Activated CD4-positive, CD25-positive, alpha-beta regulatory T cell treated with anti-CD3 and anti-CD28 coated beads, Interleukin-2, amount 50 U/mL, for 72 hours (primary cell): Measurements from ENCODE around the gene RAB31.

Source experiments
- DNase-seq: peaks from one replicate; pipeline ENCODE4 v3.0.0; 2021

The RAB31 gene

DNA sequence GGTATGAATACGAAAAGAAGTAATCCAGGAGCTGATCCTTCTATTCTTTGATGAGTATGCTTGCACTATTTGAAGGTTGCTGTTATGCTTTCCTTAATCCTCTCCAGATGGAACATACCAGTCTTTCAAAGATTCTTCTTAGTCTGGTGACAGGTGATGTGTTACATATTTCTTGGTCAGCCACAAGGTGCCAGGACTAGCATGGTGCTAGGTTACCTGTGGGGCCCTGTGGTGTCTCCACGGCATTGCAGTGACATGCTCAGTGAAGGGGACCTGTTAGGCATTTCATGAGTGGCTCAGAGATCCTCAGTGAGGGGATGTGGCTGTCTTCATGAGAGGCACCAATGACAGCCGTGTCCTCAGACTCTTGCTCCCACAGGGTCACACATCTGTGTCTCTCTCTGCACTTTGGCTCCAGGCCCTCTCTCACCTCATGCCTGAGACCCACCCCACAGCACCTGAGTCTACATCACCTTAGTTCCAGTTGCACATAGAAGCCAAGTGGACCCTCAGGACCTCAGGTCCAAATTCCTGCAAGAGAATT lies 13.1 kb upstream of the RAB31 start:
- DNase-seq, result no peak

DNA sequence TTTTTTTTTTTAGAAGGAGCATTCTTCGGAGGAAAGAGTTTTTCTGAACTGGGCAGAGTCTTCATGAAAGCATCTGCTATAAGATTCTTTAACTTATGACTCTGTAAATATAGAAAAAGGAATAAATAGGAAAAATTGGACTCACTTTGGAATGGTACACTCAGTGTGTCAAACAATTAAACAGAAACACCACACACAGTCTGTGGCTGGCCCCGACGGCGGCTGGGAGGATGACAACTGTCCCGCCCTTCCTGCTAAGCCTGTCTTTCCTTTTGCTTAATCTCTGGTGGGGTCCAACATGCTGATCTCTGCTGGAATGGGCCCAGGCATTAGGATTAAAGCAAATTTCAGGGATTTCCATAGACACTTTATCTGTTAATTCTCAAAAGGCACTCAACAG lies 12.5 kb upstream of the RAB31 start:
- DNase-seq, result no peak

DNA sequence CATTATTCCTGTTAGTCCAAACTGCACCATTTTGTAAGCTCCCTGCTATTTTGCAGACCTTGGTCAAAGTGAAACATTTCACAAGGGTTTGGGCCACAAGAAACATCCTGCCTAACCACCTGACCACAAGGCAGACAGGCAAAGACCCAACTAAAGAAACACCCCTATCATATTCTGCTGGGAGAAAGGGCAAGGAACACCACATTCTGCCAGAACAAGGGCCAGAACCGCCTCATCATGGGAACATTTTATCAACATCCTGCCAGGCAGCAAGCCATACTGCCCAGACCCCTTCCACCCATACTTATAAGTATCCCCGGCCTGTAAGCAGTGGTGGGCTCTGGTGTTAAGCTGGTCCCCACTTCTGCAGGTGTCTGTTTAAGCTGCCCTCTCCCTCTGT lies 12.0 kb upstream of the RAB31 start:
- no peak for DNase-seq

DNA sequence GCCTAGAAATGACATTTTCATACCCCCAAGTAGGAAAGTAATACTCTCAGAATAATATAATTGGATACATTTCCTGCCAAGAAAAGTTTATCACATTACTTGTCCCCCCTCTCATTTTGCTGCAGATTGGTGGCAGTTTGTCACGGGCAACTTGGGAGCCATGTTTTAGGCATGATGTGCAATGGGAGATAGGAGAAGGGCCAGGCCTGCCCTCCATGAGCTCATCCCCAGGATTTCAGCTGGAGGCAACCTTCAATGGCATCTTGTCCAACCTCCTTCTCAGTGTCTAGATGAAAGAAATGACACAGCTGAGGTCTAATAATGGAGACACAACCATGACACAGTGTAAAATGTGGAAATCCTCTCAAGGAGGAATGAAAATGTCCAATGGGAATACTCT lies 11.4 kb upstream of the RAB31 start:
- no peak for DNase-seq

DNA sequence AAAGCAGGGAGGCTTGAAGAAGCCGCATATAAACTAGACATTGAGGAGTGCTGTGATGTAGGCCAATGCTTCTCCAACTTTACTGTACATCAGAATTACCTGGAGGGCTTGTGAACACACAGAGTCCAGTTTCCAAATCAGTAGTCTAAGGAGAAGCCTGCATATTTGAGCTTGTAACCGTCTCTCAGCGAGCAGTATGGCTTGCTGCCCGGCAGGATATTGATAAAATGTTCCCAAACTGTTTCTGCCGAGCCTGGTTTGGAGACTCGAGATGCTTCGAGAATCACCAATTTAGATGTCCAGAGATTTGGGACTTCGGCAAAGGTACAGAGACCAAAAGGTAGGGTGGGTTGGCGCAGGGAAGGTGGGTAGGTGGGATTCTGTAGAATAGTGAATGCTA lies 11.0 kb upstream of the RAB31 start:
- no peak for DNase-seq

DNA sequence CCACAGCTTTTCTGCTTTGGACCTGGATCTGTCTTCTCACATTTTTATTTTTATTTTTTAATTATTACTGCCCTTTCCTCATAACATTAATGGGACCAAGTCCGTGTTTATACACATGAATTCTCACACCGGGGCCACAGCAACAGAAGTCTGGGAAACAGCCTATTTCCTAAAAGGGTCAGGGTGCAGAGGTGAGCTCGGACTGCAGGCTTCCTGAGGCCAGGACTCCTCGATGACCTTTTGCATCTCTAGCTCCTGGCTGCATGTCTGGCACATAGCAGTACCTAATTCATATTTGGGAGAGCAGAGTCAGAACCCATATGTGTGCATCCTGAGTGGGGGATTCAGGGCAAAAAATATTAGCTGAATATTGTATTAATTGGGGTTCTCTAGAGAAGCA lies 9.6 kb upstream of the RAB31 start:
- DNase-seq, result no peak

DNA sequence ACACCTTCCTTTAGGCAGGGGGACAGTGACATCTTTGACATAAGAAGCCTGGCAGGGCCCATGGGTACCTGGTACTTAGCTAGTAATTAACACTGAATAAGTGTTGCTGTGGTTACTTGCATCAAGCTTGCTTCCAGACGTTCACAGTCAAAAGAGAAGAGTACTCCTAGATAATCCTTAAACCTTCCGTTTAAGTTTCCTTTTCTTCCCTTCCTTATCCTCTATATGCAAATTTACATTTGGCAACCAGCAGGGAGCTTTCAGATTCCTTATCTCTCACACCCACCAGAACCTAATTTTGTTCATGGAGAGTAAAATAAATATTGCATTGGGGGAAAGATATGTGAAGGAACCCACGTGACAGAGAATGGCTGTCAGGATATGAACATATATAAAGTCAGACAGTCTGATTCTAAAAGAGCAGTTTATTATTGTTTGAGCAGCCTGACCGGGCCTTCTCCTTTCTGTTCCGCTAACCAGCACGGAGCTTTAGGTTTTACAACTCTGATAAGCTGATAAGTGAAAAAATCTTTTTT lies 7.8 kb upstream of the RAB31 start:
- no peak for DNase-seq

DNA sequence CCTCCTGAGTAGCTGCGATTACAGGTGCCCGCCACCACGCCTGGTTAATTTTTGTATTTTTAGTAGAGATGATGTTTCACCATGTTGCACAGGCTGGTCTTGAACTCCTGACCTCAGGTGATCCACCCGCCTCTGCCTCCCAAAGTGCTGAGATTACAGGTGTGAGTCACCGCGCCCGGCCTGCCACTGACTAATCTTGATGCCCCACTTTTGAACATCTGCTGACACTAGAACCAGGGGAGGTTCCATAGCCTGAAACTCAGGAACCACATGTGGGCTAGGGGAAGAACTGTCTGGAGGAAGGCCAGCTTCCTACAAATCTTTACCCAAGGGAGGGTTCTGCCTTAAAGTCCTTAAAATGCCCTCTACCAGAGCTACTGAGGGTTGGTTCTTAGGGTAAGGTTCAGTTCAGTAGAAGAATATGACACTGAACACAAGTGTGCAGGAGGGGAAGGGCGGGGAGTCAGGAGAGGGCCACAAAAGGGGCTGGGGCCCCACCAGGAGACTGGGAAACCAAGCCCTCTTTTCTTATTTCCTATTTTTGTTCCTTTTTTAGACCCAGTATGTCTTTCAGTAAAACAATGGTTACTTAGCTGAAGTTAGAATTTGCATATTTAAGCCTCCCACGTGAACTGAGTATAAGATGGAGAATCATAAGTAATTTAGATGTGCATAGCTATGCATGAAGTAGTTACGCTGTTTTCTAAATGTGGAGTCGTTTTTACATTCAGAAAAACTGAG lies 6.3 kb upstream of the RAB31 start:
- DNase-seq, result no peak

DNA sequence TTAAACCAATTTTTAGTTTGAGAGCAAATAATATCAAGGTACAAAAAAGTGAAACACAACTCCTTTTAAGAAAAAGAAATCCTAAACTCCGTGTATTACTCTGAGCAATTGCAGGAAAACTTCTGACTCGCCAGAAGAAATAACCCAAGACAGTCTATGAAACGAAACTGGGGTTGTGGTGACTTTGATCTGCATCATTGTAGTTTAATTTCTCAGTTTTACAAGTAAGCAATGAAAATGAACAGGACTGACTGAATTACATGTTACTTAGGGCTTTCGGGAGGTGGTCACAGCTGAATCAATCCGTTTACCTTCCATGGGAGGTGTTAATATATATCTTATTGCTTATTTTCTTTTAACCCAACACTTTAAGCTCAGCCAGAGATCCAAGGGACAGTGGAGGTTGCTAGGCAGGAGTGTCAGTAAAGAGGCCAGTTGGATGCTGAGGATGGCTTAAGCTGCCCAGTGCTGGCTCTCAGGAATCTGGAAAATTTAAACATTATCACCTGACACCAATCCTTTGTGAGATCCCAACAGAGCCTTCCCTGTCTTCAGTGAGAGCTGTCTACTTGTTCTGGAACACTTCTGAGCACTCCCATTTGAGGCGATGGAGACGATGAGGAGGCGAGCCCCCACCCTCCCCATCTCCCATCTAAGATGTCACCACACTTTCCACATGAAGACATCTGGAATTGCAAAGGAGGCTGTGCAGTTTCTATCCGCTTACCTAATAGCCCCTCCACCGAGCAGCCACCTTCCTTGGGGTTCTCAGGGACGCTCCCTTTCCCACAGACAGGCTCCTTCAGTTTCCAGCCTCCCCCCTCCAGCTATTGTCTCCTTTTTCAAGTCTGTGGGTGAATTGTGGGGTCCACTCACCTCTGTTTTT lies 3.6 kb upstream of the RAB31 start:
- no peak for DNase-seq

DNA sequence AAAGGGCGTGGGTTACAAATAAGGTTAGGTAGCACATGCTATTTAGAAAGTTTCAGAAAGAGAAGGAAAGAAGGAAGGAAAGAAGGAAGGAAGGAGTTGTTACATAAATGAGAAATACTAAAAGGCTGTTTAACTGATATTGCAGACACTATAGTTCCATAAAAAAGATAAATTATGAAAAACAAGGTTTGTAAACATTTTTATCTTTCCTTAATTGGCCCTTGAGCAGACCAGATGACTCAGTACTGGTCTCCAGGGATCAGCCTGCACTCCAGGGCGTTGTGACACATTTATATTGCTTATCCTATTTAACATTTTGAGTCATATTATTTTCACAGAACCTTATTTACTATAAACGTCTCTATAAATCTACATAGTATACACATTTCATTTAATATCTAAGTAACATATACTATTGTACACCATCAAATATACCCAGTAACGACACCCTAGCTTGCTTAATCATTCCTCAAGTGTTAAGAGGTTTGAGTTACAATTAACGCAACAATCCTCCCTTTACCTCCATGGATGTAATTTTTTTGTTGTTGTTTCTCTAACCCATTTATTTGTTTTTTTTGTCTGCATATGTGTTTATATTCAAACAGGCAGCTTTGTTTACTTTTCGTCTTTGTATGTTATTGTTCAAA lies 2.8 kb upstream of the RAB31 start:
- no peak for DNase-seq

DNA sequence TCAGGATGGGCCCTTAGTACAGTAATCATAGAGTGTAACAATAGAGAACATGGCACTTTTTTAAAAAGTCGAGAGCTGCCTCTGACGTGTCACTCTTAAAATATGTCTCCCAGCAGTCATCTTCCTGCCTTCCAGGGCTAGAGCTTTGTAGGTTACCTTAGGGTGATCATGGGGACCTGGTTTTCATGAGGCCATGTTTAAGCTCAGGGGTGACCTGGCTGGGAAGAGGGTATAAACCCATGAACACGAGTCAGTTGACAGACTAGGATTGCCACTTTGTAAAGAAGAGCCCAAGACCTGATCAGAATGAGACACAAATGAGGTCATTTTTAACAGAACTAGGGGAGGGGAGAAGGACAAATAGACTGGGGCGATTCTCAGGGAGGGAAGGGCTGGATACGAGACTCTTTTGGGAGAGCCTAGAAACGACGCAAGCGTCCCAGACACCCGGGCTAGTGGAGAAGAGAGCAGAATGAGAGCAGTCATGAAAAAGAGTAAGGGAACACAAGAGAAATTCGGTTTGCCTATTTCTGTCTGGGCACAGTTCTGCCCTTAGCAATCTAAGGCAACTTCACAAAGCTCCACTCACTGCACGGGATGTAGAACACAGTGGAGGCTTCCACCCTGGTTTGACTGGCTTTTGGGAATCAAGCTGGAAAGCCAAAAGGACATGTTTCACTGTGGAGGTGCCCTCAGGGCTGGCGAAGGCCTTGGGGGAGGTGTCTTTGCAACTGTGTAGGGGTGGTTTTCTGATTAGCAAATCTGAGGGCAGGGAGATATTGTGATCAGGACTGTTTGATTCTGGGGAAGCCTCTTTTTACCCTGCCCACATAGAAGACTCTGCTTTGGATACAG lies 1.8 kb upstream of the RAB31 start:
- no peak for DNase-seq

DNA sequence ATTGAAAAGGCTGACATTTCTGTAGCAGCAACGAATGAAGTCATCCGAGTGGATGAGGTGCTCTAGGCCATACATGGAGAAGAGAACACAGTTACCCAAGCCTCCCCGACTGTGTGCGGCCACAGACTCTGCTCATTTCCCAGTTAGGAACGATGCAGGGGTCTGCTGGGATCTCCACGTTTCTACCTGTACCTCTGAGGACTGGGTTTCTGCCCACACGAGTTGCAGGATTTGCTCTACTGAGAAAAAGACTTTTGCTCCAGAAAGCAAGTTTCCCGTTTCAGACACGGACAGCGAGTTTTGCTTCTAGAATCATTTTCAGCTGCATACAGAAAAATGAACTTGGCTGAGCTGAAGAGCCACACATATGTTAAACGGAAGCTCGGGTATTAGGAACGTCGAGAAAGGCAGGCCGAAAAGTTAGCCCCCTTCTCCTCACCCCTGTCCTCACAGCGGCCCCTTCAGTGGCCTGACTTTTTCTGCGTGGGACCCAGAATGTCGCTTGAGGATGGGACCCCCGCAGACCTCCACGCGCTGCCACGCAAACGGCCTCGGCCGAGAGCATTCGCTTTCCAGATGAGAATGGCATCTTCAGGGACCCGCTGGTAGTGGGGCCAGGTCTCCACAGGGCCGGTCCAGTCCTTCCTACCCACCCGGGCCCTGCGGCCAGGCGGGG lies 582 bp upstream of the RAB31 start:
- no peak for DNase-seq

DNA sequence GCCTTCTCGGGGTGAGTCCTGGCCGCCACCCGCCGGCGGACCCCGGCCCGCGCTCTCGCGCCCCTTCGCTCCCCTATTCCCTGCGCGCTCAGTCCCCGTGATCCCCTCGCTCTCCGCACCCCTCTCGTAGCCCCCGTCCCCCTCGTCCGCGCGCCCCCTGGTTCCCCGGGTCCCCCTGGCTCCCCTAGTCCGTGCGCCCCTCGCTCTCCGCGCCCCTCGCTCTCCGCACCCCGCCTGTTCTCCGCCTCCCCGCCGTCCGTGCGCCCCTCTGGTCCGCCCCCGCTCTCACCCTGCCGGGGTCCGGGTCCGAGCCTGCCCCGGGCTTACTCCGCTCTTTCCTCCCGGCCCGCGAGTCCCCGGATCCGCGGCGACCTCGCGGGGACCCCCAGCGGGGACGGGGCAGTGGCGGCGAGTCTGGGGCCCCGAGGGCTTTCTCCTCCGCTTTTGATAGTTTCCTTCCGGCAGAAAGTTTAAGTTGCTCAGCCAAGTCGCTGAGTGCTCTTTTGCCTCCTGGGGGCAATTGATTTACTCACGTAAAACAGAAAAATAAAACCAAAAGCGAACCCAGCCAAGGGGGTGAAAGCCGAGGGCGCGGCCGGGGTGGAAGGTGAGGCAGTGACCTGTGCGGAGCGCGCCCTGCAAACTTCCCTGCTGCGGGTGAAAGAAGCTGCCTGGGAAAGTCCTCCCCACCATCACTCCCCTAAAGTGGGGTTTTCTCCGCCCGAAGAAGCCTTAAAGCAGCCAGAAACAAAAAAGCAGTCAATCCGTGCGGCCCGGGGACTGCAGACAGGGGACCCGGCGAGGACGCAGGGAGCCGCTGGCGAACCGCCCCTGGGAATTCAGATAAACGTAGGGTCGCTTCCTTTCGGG lies 568 bp downstream of the RAB31 start:
- no peak for DNase-seq

DNA sequence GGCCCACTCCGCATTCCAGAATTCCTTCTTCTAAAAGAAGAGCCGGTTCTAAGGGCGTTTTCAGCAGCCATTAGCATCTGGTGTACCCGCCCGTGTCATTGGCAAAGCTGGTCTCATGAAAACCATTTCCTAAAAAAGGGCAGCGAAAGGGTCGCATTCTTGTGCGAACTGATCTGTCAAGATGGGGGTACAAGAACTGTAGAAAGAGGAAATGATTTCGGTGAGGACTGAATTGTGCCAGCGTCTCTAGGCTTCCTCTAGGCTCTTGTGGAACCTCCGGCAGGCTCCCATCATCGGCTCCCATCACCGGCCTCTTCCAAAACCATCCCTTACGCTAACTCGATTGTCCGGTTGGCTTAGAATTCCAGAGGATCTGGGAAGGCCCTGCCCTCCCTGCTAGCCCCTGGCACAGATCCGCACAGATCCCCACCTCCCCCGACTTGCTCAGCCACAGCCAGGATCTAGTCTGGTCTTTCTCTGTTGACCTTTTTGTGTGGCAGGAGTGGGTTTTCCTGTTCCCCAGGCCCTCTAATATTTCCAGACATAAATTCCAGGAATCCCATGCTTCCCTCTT lies 1.3 kb downstream of the RAB31 start:
- no peak for DNase-seq

DNA sequence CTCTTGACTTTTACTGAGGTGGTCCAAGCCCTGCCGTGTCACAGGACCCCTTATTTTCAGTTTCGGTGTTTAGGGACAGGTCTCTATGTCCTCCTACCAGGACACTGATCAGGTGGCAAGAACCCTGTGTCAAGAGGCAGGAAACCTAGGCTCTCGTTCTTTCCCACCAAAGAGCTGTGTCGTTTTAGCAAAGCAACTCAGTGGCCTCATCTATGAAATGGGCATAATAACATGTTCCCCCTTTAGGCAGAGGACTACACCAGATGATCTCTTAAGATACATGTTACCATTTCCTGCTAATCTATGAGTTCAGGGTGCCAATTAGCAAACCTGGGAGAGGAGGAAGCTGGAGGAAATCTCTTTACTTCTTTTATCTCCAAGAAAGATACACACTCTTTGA lies 1.9 kb downstream of the RAB31 start:
- DNase-seq, result no peak

DNA sequence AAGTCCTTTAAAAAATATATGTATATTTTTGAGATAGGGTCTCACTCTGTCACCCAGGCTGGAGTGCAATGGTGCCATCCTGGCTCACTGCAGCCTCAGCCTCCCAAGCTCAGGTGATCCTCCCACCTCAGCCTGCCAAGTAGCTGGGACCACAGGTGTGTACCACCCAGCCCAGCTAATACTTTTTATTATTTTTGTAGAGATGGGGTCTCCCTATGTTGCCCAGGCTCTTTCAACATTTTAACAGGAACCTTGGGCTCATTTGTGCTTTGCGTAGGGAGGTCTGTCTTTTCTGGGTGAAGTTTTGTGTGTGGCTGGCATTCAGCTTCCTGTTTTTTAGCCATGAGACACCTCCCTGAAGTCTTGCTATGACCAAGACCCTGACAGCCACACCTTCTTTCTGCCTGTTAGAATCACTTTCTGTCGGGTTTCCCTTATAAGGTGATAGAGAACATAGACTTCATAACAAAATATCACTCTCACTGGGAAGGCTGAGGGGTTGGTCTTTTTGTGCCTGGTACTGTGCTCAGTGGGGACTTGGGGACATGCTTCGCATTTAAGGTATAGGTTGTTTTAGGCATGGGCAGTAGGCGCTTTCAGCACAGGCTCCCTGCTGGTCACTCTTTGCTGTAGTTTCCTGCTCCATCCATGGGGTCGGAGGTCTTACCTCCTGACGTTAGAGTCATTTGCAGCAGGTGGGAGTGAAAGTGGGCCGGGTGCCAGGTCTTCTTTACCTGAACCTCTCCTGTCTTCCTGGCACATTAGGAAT lies 3.4 kb downstream of the RAB31 start:
- no peak for DNase-seq

DNA sequence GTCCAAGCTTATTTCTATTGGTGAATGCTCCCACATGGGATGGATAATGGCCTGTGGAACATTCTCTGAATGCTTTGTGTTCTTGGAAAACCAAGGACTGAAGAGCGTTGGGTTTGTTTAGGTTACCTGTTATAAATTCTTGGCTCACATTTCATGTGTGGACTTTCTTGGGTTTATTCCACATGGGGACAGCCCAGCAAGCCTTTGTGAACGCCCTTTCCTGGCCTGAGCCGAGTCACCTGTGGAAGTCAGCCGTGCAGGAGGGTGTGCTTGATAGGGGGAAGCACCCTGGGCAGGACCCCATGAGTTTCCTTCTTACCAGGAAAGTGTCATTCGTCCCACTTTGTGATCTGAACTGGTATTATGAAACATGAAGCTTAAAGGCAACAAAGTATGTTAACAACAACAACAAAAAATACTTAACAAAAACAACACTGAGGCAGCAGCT lies 4.1 kb downstream of the RAB31 start:
- no peak for DNase-seq

DNA sequence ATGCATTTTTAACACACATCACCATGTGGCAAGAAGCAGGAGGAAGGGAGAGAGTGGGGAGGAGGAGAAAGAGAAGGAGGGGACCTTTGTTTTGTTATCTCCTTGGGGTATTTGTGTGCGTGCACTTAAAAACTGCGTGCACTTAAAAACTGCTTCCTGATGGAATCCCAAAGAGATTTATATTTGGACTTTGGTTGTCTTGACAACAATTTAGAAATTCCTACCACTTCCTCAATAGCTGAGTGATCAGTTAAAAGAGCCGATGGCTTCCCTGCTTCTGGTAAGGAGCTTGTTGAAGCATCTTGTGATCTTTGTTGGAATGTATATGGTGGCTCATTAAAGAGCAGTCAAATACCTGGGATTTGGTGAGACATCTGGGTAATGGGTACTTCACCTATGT lies 4.5 kb downstream of the RAB31 start:
- no peak for DNase-seq

DNA sequence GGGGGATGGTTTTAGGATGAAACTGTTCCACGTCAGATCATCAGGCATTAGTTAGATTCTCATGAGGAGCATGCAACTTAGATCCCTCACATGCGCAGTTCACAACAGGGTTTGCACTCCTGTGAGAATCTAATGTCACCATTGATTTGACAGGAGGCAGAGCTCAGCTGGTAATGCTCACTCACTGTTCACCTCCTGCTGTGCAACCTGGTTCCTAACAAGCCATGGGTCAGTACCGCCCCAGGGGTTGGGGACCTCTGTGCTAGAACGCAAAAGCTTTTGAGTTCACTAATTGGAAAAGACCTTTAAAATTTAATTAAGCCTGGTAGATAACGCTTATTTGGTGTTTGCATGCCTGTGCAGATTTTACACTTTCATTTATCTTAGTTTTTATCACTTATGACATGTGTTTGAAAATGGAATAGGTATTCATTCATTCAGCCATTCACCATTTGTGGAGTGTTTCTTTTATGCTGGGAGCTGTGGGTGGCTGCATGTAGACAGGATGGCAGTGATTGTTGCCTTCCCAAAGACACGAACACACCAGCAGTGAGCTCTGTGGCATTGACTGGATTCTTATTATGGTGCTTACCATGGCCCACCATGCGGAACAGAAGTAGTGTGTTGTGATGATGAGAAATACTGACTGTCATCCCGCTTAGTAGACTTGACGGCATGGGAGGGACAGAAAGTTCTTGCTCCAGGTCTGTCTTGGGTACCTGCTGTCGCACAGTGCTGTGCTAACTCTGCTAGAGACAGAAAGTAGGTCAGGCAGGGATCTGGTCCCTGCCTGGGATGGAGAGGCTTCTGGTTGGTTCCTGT lies 6.4 kb downstream of the RAB31 start:
- no peak for DNase-seq
